Lower lobe of right lung (tissue), 2 donors: ENCODE results near the gene SCG3. TPM values are rescaled to one million over a fixed set of nuclear protein-coding genes. Genes with fewer than 3 reads are reported as not detected.
A peak's percentile ranks its signal among the peaks of the same experiment; 100 is the strongest.

Source experiments
- ATAC-seq, 2 donors: fragments of 200-7000 bp; cut with Tn5 transposase; one replicate each; pipeline ENCODE4 v1.9.1; 2020 to 2022; ENCODE audit warnings: mild to moderate bottlenecking in 2 of 2, moderate library complexity in 2 of 2
- DNase-seq: peaks from one replicate; pipeline ENCODE4 v3.0.0-alpha.2; 2020
- H3K27ac ChIP-seq: fragments of 200-600 bp; one replicate; pipeline ENCODE4 v1.8.0; 2022
- H3K27me3 ChIP-seq: fragments of 200-600 bp; one replicate; pipeline ENCODE4 v1.8.0; 2022; ENCODE audit warnings: low read depth
- H3K36me3 ChIP-seq: fragments of 200-600 bp; one replicate; pipeline ENCODE4 v1.8.0; 2022; ENCODE audit warnings: mild to moderate bottlenecking
- H3K4me1 ChIP-seq: fragments of 200-600 bp; one replicate; pipeline ENCODE4 v1.8.0; 2022
- H3K4me3 ChIP-seq: fragments of 200-600 bp; one replicate; pipeline ENCODE4 v1.8.0; 2022; ENCODE audit warnings: mild to moderate bottlenecking
- H3K9me3 ChIP-seq: fragments of 200-600 bp; one replicate; pipeline ENCODE4 v1.8.0; 2022
- intact Hi-C: fragments of 100-400 bp; cut with DNase I; formaldehyde crosslinking; loops from one replicate; pipeline ENCODE4 v1.11.0; 2022
- total RNA-seq: library from RNA; stranded (reverse); fragmentation: NEBNext Ultra II Directional; extraction: Animal tissue kit (Norgen Biotek cat#: 25700); gene quantifications from one replicate; pipeline ENCODE4 v1.2.1, GENCODE V29; 2021
- TF ChIP-seq, protein P1 (sequence below): fragments of 200-600 bp; IDR thresholded peaks from one replicate; pipeline ENCODE4 v1.8.0; 2022; ENCODE audit warnings: antibody characterized with exemption, mild to moderate bottlenecking
- donor health status: DM: no; HTN: yes; CAD: no; lungs with severe emphysema.

The SCG3 gene
- total RNA-seq, 1 donor from 2014 or later = 0.18 TPM

DNA sequence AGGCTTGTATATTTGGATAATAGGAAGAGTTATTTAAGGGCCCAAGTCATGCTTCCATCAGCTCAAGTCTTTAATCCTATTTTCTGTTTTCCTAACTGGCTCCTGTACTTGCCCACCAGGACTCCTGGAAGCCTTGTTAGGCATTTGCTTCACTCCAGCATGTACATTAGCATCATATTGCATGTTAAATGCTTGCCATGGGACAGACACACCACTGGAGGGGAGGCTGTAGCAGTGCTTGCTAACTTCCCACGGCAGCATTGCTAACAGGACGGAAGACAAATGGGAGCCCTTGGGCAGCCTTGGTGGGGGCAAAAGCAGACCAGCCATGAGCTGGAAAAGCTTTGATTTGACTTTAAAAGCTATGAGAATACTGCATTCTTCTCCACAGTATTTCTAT is 76.1 kb downstream of the SCG3 start:
- Histone ChIP-seq H3K4me3 (no peak overlapping the region), H3K4me1 (peaks cover 23% of the 10 kb centered on the region), H3K36me3 (no peaks in the 10 kb centered on the region), H3K9me3 (no peaks in the 10 kb centered on the region), H3K27ac (no peak overlapping the region), H3K27me3 (no peaks in the 10 kb centered on the region)
- TF ChIP-seq, protein P1, sequence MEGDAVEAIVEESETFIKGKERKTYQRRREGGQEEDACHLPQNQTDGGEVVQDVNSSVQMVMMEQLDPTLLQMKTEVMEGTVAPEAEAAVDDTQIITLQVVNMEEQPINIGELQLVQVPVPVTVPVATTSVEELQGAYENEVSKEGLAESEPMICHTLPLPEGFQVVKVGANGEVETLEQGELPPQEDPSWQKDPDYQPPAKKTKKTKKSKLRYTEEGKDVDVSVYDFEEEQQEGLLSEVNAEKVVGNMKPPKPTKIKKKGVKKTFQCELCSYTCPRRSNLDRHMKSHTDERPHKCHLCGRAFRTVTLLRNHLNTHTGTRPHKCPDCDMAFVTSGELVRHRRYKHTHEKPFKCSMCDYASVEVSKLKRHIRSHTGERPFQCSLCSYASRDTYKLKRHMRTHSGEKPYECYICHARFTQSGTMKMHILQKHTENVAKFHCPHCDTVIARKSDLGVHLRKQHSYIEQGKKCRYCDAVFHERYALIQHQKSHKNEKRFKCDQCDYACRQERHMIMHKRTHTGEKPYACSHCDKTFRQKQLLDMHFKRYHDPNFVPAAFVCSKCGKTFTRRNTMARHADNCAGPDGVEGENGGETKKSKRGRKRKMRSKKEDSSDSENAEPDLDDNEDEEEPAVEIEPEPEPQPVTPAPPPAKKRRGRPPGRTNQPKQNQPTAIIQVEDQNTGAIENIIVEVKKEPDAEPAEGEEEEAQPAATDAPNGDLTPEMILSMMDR = no peak
- intact Hi-C loops = no loop called here
- no peak for DNase-seq
- ATAC-seq = no peak

DNA sequence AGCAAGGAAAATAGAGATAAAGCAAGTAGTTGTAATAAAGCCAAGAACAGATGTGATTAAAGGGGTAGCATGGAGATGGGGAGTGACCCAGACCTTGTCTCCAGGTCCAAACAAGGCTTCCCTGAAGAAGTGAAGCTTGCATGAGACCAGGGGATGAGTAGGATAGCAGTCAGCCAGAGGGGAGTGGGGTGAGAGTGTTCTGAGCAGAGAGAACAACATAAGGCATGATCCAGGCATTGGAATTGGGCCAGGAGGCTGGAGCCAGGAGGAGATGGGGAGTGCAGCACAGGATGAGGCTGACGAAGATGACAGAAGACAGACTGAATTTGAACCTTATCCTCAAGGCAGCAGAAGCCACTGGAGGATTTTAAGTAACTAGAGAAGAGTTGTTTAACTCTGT is 77.3 kb downstream of the SCG3 start:
- no peak overlapping the region for H3K27ac ChIP-seq
- H3K27me3 ChIP-seq = no peaks in the 10 kb centered on the region
- H3K4me1 ChIP-seq = peaks cover 20% of the 10 kb centered on the region
- no peak overlapping the region for H3K4me3 ChIP-seq
- ATAC-seq = peak; percentile 21 to 44
- TF ChIP-seq, protein P1 = no peak
- intact Hi-C loops = no loop called here
- no peaks in the 10 kb centered on the region for H3K36me3 ChIP-seq
- DNase-seq = no peak
- no peaks in the 10 kb centered on the region for H3K9me3 ChIP-seq

DNA sequence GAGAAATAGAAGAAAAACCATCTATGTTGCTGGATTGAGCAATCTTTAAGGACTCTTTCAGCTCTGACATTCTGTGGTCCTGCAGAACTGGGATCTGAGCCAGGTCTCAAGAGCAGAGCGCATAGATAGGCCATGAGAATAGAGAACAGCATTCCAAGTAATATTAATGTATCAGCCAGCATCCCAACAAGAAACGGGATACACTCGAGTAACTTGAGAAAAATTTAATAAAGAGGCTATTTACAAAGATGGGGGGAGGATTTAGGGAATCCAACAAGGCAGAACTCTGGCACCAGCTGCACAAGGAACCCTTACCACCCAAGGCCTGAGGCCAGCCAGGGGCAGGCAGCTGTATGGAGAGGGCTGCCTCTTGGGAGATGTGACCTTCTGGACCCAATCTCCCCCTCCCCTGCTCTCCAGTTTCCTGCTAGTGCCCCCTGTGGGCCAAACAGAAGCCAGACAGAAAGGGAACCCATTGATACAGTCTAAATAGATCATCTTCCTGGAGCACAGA is 78.3 kb downstream of the SCG3 start:
- H3K27me3 ChIP-seq = no peaks in the 10 kb centered on the region
- no peaks in the 10 kb centered on the region for H3K9me3 ChIP-seq
- H3K4me3 ChIP-seq = no peak overlapping the region
- H3K36me3 ChIP-seq = no peaks in the 10 kb centered on the region
- intact Hi-C loops = no loop called here
- peaks cover 20% of the 10 kb centered on the region for H3K4me1 ChIP-seq
- no peak overlapping the region for H3K27ac ChIP-seq
- peak; percentile 62 for DNase-seq
- ATAC-seq = peak; percentile 74 to 79
- TF ChIP-seq, protein P1 = no peak

DNA sequence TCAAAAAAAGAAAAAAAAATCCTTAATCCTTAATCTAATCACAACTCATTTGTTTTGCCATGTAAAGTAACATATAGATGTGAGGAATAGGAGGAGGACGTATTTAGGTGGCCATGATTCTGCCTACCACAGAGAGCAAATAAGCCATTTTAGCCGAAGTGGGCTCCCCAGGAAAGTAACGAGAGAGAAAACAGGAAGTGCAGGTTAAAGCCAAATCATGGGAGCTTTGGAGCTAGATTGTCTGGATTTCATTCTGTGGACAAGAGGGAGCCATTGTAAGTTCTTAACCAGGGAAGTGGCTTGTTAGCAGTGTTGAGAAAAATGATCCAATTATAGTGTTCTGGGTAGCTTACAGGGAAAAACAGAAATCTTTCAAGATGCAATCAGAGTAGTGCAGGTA is 79.5 kb downstream of the SCG3 start:
- Histone ChIP-seq H3K4me1 (peaks cover 19% of the 10 kb centered on the region), H3K27me3 (no peaks in the 10 kb centered on the region), H3K4me3 (no peak overlapping the region), H3K27ac (no peak overlapping the region), H3K36me3 (no peaks in the 10 kb centered on the region), H3K9me3 (no peaks in the 10 kb centered on the region)
- ATAC-seq (no peak), DNase-seq (no peak)
- intact Hi-C loops = no loop called here
- TF ChIP-seq, protein P1 = no peak

DNA sequence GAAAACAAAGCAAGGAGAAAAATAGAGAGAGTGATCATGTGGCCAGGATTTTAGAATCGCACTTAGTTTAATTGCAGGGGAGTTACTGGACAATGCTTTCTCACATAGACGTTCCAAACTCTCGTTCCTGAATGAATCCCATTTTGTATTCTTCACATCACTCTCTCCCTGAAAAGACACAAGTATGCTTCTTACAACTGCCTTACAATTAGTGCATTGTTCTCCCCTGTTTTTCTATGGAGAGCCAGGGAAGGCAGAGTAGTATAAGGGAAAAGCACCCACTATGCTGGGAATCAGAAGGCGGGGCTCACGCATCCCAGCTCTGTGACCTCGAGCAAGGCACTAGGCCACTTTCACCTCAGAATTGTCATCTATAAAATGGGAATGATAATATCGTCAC is 84.4 kb downstream of the SCG3 start:
- no peak overlapping the region for H3K4me3 ChIP-seq
- H3K27ac ChIP-seq = no peak overlapping the region
- no peaks in the 10 kb centered on the region for H3K9me3 ChIP-seq
- TF ChIP-seq, protein P1 = no peak
- DNase-seq (no peak), ATAC-seq (no peak)
- peaks cover 18% of the 10 kb centered on the region for H3K36me3 ChIP-seq
- no peaks in the 10 kb centered on the region for H3K27me3 ChIP-seq
- H3K4me1 ChIP-seq = peaks cover 7% of the 10 kb centered on the region
- intact Hi-C loops = no loop called here

DNA sequence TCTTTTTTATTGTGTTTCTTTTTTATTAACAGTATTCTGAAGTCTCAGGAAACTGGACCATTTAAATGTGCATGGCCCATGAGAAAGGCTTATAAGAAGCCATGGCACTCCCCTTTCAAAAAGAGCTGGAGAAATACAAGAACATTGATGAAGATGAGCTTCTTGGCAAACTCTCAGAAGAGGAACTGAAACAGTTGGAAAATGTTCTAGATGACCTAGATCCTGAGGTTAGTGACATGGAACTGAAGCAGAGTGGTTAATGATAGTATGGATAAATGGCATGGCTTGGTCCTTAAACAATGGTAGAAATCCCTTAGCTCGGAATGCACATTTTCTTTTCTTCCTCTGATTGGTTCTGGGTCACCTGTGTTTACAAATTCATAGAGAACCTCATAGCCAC is 85.0 kb downstream of the SCG3 start:
- Histone ChIP-seq H3K27me3 (no peaks in the 10 kb centered on the region), H3K4me3 (no peak overlapping the region), H3K9me3 (no peaks in the 10 kb centered on the region), H3K4me1 (peaks cover 7% of the 10 kb centered on the region), H3K36me3 (peaks cover 18% of the 10 kb centered on the region), H3K27ac (no peak overlapping the region)
- intact Hi-C loops = no loop called here
- DNase-seq (no peak), ATAC-seq (no peak)
- TF ChIP-seq, protein P1 = no peak
